H9 (cell line): ENCODE measurements around the gene GRIK4. TPM values are rescaled to one million over a fixed set of nuclear protein-coding genes. Genes with fewer than 3 reads are reported as not detected.

Experiments used
- DNase-seq: peaks from one replicate; pipeline ENCODE4 v3.0.0-alpha.2; 2017
- H2AFZ ChIP-seq: one replicate; pipeline ENCODE4 v1.6.1; 2013; ENCODE audit warnings: mild to moderate bottlenecking, low read length, control low read depth, moderate library complexity
- H2AK5ac ChIP-seq: 2 replicates; pipeline ENCODE4 v1.6.1; 2013; ENCODE audit warnings: low read length, control low read depth, mixed read lengths; ENCODE audit not compliant: insufficient read length
- H2BK120ac ChIP-seq: one replicate; pipeline ENCODE4 v1.6.1; 2013; ENCODE audit warnings: low read depth, mild to moderate bottlenecking, low read length, control low read depth, inconsistent platforms; ENCODE audit not compliant: poor library complexity, severe bottlenecking
- H2BK12ac ChIP-seq: 2 replicates; pipeline ENCODE4 v1.6.1; 2013; ENCODE audit warnings: low read length, control low read depth, mixed read lengths, low read depth; ENCODE audit not compliant: insufficient read length
- H2BK15ac ChIP-seq: 2 replicates; pipeline ENCODE4 v1.6.1; 2013; ENCODE audit warnings: low read depth, low read length, control low read depth
- H2BK20ac ChIP-seq: one replicate; pipeline ENCODE4 v1.6.1; 2013; ENCODE audit warnings: low read depth, mild to moderate bottlenecking, low read length, control low read depth, inconsistent platforms; ENCODE audit not compliant: poor library complexity, severe bottlenecking
- H2BK5ac ChIP-seq: 2 replicates; pipeline ENCODE4 v1.6.1; 2013; ENCODE audit warnings: low read length, control low read depth, mixed read lengths; ENCODE audit not compliant: insufficient read length
- H3K14ac ChIP-seq: 2 replicates; pipeline ENCODE4 v1.6.1; 2013; ENCODE audit warnings: low read length, control low read depth; ENCODE audit not compliant: insufficient read depth
- H3K18ac ChIP-seq: 2 replicates; pipeline ENCODE4 v1.6.1; 2013; ENCODE audit warnings: low read depth, mild to moderate bottlenecking, mixed read lengths, low read length, control low read depth; ENCODE audit not compliant: insufficient read length
- H3K23ac ChIP-seq: 2 replicates; pipeline ENCODE4 v1.6.1; 2013; ENCODE audit warnings: low read length, control low read depth, mixed read lengths, low read depth; ENCODE audit not compliant: insufficient read length
- H3K23me2 ChIP-seq: 2 replicates; pipeline ENCODE4 v1.6.1; 2013; ENCODE audit warnings: low read depth, mild to moderate bottlenecking, mixed read lengths, low read length, control low read depth; ENCODE audit not compliant: insufficient read length, poor library complexity, severe bottlenecking
- H3K27ac ChIP-seq: 2 replicates; pipeline ENCODE4 v1.5.1; 2013; ENCODE audit warnings: low read length, control low read depth, mixed read lengths, low read depth; ENCODE audit not compliant: insufficient read length
- H3K27me3 ChIP-seq: 2 replicates; pipeline ENCODE4 v1.6.1; 2013; ENCODE audit warnings: low read length, control low read depth, inconsistent platforms; ENCODE audit not compliant: insufficient read depth
- H3K4ac ChIP-seq: 2 replicates; pipeline ENCODE4 v1.6.1; 2013; ENCODE audit warnings: low read depth, mild to moderate bottlenecking, control low read depth, inconsistent platforms, low read length, moderate library complexity
- H3K4me1 ChIP-seq: 2 replicates; pipeline ENCODE4 v1.6.1; 2013; ENCODE audit warnings: low read length, control low read depth, inconsistent platforms; ENCODE audit not compliant: insufficient read depth
- H3K4me2 ChIP-seq: 2 replicates; pipeline ENCODE4 v1.6.1; 2013; ENCODE audit warnings: low read length, control low read depth, mixed read lengths; ENCODE audit not compliant: insufficient read length, insufficient read depth
- H3K56ac ChIP-seq: 2 replicates; pipeline ENCODE4 v1.6.1; 2013; ENCODE audit warnings: low read depth, mild to moderate bottlenecking, mixed read lengths, low read length, control low read depth; ENCODE audit not compliant: insufficient read length
- H3K79me1 ChIP-seq: 2 replicates; pipeline ENCODE4 v1.6.1; 2013; ENCODE audit warnings: low read depth, mild to moderate bottlenecking, moderate library complexity, low read length, control low read depth, inconsistent platforms; ENCODE audit not compliant: insufficient read depth, poor library complexity, severe bottlenecking
- H3K79me2 ChIP-seq: 2 replicates; pipeline ENCODE4 v1.6.1; 2013; ENCODE audit warnings: low read length, control low read depth, inconsistent platforms; ENCODE audit not compliant: insufficient read depth
- H3K9ac ChIP-seq: 2 replicates; pipeline ENCODE4 v1.6.1; 2013; ENCODE audit warnings: low read length, control low read depth, mixed read lengths; ENCODE audit not compliant: insufficient read length; ENCODE audit errors: extremely low read depth
- H3K9me3 ChIP-seq: one replicate; pipeline ENCODE4 v1.6.1; 2013; ENCODE audit warnings: low read depth, low read length, inconsistent platforms; ENCODE audit not compliant: control insufficient read depth
- H3T11ph ChIP-seq: one replicate; pipeline ENCODE4 v1.6.1; 2013; ENCODE audit warnings: mild to moderate bottlenecking, low read length, control low read depth, inconsistent platforms
- H4K20me1 ChIP-seq: one replicate; pipeline ENCODE4 v1.6.1; 2013; ENCODE audit not compliant: control insufficient read depth, insufficient read length, insufficient read depth
- H4K5ac ChIP-seq: 2 replicates; pipeline ENCODE4 v1.6.1; 2013; ENCODE audit warnings: low read depth, mild to moderate bottlenecking, mixed read lengths, low read length, control low read depth; ENCODE audit not compliant: insufficient read length
- H4K8ac ChIP-seq: replicated peaks from 2 replicates; pipeline ENCODE4 v1.6.1; 2013; ENCODE audit warnings: low read length, control low read depth, mixed read lengths, low read depth; ENCODE audit not compliant: insufficient read length
- H4K91ac ChIP-seq: 2 replicates; pipeline ENCODE4 v1.6.1; 2013; ENCODE audit warnings: low read depth, mild to moderate bottlenecking, moderate library complexity, mixed read lengths, low read length, control low read depth; ENCODE audit not compliant: insufficient read length
- H3K27ac Mint-ChIP-seq, 3 experiments: 2 replicates in 2 of 3; 3 replicates in 1 of 3; pipeline ENCODE4 v1.8.0; 2020 to 2021; ENCODE audit warnings: mixed read lengths in 3 of 3, mild to moderate bottlenecking in 1 of 3, moderate library complexity in 1 of 3
- H3K27me3 Mint-ChIP-seq: 2 replicates; pipeline ENCODE4 v1.8.0; 2021; ENCODE audit warnings: low read depth, mild to moderate bottlenecking, moderate library complexity, mixed read lengths
- H3K36me3 Mint-ChIP-seq, 3 experiments: 2 replicates in 2 of 3; 3 replicates in 1 of 3; pipeline ENCODE4 v1.8.0; 2020 to 2021; ENCODE audit warnings: low read depth in 3 of 3, mixed read lengths in 3 of 3; ENCODE audit not compliant: insufficient read depth in 1 of 3
- H3K4me1 Mint-ChIP-seq, 2 experiments: 2 replicates each; pipeline ENCODE4 v1.8.0; 2020; ENCODE audit warnings: mixed read lengths in 2 of 2
- H3K4me3 Mint-ChIP-seq, 2 experiments: 2 replicates in 1 of 2; 3 replicates in 1 of 2; pipeline ENCODE4 v1.8.0; 2020 to 2021; ENCODE audit warnings: mild to moderate bottlenecking in 2 of 2, mixed read lengths in 2 of 2, moderate library complexity in 1 of 2
- H3K9me3 Mint-ChIP-seq, 2 experiments: 2 replicates in 1 of 2; 3 replicates in 1 of 2; pipeline ENCODE4 v1.8.0; 2020; ENCODE audit warnings: mild to moderate bottlenecking in 2 of 2, mixed read lengths in 2 of 2, moderate library complexity in 1 of 2
- WGBS: extraction: QIAGEN DNeasy Blood & Tissue Kit; methylation state at CpG from one replicate; pipeline ENCODE4 v1.1.7; 2013; ENCODE audit warnings: missing lambda C conversion rate, low lambda C conversion rate, mixed read lengths; ENCODE audit not compliant: insufficient read length; ENCODE audit errors: extremely low coverage; 5-methylcytosine and 5-hydroxymethylcytosine counted together
- total RNA-seq: library from RNA; stranded (reverse); gene quantifications from 2 replicates; pipeline ENCODE4 v1.2.1, GENCODE V29; 2021
- TF ChIP-seq, protein P1 (sequence below): fragments of 200-600 bp; sonication (generic); conservative IDR thresholded peaks from 3 replicates; pipeline ENCODE4 v1.8.0; 2021; ENCODE audit warnings: antibody characterized with exemption, mild to moderate bottlenecking

GRIK4 gene
- total RNA-seq, 1 experiment from 2014 or later, result 2.3 TPM

DNA sequence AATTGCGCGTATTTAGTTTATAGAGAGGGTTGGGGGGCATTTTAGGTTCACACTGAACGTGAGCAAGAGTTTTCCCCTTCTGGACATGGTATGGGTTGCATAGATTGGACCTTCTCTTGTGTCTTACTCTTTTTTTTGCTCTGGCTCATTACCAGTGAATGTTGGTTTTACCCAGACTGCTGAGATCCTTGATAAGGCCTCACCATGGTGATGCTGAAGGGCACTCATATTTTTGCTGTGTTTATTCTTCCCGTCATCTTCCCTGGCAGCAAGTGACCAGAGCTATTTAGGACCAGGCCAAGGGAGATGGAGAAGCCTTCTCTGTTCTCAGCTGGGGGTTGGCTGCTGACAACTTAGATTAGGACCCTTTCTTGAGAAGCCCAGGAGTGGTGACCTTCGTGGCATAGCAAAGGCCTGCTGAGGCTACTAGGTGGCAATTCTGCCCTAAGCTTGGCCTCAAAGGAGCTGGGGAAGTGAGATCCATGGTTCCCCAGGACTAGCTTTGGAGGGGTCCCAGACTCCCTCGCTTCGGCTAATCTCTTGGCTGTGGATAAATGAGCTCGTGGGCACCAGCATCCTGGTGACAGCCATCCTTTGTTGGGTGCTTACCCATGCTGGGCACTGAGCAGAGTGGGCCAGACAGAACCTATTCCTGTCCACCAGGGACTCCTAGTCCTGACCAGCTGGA, 47.3 kb downstream of the GRIK4 start:
- no peak overlapping the region for H2BK15ac ChIP-seq
- Mint-ChIP-seq H3K27ac (0 out of 7 replicates have a peak overlapping the region, but pooled peaks of 1 of the 3 experiments have one; percentile 39), H3K36me3 (no peaks in the 10 kb centered on the region), H3K9me3 (no peaks in the 10 kb centered on the region), H3K4me3 (no peak overlapping the region), H3K27me3 (peaks cover 47% of the 10 kb centered on the region), H3K4me1 (peaks cover 42 to 54% of the 10 kb centered on the region in 2 experiments)
- H3K79me1 ChIP-seq, result no peaks in the 10 kb centered on the region
- no peak overlapping the region for H3K14ac ChIP-seq
- no peak overlapping the region for H3K4me2 ChIP-seq
- no peak overlapping the region for H3T11ph ChIP-seq
- H2AK5ac ChIP-seq, result no peak overlapping the region
- no peak overlapping the region for H3K9ac ChIP-seq
- H2BK12ac ChIP-seq, result no peak overlapping the region
- no peaks in the 10 kb centered on the region; the same call in 1 of the 2 replicates for H3K27me3 ChIP-seq
- no peak overlapping the region for H2BK120ac ChIP-seq
- WGBS, result no CpG with 5 or more reads among the region's 8 CpGs
- no peaks in the 10 kb centered on the region for H4K20me1 ChIP-seq
- H3K23me2 ChIP-seq, result no peaks in the 10 kb centered on the region
- H2AFZ ChIP-seq, result no peak overlapping the region
- no peak overlapping the region for H3K56ac ChIP-seq
- H4K8ac ChIP-seq, result no peak overlapping the region
- no peaks in the 10 kb centered on the region for H3K79me2 ChIP-seq
- no peak overlapping the region for H3K27ac ChIP-seq
- H3K18ac ChIP-seq, result no peak overlapping the region
- no peak overlapping the region for H4K5ac ChIP-seq
- no peak overlapping the region for H3K23ac ChIP-seq
- H2BK5ac ChIP-seq, result no peak overlapping the region
- TF ChIP-seq, protein P1, sequence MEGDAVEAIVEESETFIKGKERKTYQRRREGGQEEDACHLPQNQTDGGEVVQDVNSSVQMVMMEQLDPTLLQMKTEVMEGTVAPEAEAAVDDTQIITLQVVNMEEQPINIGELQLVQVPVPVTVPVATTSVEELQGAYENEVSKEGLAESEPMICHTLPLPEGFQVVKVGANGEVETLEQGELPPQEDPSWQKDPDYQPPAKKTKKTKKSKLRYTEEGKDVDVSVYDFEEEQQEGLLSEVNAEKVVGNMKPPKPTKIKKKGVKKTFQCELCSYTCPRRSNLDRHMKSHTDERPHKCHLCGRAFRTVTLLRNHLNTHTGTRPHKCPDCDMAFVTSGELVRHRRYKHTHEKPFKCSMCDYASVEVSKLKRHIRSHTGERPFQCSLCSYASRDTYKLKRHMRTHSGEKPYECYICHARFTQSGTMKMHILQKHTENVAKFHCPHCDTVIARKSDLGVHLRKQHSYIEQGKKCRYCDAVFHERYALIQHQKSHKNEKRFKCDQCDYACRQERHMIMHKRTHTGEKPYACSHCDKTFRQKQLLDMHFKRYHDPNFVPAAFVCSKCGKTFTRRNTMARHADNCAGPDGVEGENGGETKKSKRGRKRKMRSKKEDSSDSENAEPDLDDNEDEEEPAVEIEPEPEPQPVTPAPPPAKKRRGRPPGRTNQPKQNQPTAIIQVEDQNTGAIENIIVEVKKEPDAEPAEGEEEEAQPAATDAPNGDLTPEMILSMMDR, result no peak
- no peaks in the 10 kb centered on the region for H3K9me3 ChIP-seq
- peaks cover 7% of the 10 kb centered on the region; the same call in 1 of the 2 replicates for H3K4me1 ChIP-seq
- H4K91ac ChIP-seq, result no peak overlapping the region
- no peak for DNase-seq
- no peak overlapping the region for H3K4ac ChIP-seq
- H2BK20ac ChIP-seq, result no peak overlapping the region
